EH (cell line): ENCODE data around the gene EPHA10.
A peak's percentile ranks its signal among the peaks of the same experiment; 100 is the strongest.
"Not testable (repeated sequence)": the region's sequence is repeated elsewhere in the genome, so short reads cannot be mapped to it uniquely, and the experiment has no call there.

Experiments
- DNase-seq: peaks from one replicate; pipeline ENCODE4 v3.0.0-alpha.2; 2015; ENCODE audit warnings: low read depth

The EPHA10 gene

GRCh38 chr1:37771440-37771839, 6.5 kb upstream of the EPHA10 start:
- DNase-seq = not testable (repeated sequence)

- DNase-seq = no peak
Observed at GRCh38 chr1:37767488-37767887, 2.6 kb upstream of the EPHA10 start.

DNA sequence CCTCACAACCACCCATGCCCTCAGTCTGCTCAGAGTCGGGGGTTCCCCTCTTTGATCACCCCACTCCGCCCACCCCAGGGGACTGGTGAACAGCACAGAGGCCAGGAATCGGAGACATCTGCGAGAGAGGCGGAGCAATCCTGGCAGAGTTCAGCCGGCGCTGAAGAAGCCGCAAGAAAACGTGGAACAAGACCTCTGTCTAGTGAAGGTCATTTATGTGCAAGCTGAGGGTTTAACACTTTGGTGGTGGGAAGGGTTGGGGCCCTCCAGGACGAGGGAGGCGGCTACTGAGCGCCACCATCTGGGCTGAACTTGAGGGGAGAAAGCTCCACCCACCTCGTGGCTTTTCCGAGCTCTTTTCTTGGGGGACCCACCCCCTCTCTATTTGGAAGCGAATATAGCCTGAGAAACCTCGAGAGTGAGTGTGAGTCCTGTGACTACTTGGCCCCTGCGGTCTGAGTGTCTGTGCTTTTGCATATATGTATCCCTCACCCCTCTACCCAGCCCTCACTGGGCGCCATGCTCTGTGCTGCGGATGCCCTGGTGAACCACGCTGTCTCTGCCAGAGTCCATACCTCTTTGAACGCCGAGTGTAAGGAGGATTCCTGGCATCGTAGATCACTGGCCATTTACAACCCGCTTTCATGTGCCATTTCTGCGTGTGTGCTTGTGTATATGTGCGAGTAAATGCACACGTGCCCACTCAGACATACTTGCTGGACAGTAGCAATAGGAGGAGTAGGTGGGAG, 1.2 kb upstream of the EPHA10 start:
- DNase-seq = no peak

GRCh38 chr1:37764414-37764825, 500 bp downstream of the EPHA10 start:
- peak; percentile 46 for DNase-seq

GRCh38 chr1:37763791-37764413, 1.0 kb downstream of the EPHA10 start:
- no peak for DNase-seq

DNA sequence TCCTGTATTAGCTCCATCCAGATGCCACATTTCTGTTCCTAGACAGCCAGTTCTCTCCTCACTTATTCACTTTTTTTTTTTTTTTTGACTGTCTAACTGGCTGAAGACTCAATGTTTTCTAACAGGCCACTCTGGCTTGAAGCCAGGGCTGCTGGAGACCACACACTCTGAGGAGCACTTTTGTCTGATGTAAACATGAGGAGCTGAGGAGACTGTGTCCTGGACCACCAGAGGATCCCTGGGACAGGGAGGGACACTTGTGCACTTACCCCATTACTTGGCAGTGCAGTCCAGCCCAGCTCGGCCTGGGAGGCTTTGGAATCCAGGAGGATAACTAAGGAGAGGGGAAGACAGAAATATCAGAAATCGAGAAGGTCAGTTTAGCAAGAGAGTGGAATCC, 2.4 kb downstream of the EPHA10 start:
- no peak for DNase-seq

GRCh38 chr1:37761416-37762095, 3.4 kb downstream of the EPHA10 start:
- DNase-seq = no peak

GRCh38 chr1:37759451-37759850, 5.5 kb downstream of the EPHA10 start:
- no peak for DNase-seq

DNA sequence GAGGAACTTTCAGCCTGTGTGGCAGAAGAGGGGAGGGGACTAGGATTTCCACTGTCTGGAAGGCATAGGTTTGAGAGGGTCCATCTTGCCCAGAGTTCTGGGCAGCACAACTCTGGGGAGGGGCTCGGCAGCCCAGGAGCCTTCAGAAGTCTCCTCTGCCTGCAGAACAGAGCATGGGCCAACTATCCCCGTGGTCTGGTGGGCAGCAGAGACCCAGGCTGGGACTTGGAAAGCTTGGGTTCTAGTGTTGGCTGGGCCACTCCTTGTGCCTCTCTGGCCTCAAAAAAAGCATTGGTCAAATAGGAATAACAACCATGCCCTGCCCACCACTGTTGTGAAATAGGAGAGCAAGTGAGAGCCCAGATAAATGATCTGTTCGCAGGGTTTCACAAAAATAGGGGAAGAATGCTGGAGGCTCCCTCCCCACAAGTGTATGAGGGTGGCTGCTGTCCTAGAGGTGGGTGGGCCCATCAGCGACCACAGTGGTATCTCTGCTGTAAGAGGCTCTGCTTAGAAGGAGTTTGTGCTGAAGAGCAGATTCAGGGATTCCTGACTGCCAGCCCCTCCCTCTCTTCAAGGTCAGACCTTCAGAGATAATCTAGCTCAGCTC, 8.9 kb downstream of the EPHA10 start:
- DNase-seq = no peak

DNA sequence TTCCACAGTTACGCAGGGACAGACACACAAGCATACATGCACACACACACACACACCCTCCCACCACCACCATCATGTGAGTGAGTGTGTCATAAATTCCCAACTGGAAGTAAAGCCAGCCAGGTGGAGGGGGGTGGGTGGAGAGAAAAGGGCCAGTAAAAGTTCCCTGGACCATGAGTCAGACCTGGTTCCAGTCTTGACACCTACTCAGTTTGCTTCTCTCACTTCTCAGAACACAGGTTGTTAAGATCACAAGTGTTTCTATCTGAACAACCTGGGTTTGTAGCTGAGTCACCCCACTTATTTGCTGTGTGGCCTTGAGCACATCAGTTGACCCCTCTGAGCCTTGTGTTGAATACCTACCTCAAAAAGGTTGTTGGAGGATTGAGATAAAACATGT, 9.6 kb downstream of the EPHA10 start:
- DNase-seq = no peak

- DNase-seq = no peak
Observed at GRCh38 chr1:37753473-37754321, 11.2 kb downstream of the EPHA10 start.

GRCh38 chr1:37752583-37753471, 12.1 kb downstream of the EPHA10 start:
- DNase-seq = peak; percentile 12

- no peak for DNase-seq
Observed at GRCh38 chr1:37752213-37752582, 12.7 kb downstream of the EPHA10 start.

GRCh38 chr1:37748565-37748964, 16.4 kb downstream of the EPHA10 start:
- DNase-seq = no peak

DNA sequence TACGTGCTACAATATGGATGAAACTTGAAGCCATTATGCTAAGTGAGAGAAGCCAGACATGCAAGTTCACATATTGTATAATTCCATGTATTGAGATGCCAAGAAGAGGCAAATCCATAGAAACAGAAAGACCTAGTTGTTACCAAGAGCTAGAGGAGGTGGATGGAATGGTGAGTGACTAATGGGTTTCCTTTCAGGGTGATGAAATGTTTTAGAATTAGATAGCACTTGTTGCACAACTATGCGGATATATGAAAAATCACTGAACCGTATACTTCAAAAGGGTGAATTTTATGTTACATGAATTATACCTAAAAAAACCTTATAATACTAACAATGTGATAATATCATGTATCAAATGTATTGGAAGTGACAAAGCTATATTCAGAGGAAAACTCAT, 18.1 kb downstream of the EPHA10 start:
- DNase-seq = no peak

GRCh38 chr1:37741662-37742061, 23.3 kb downstream of the EPHA10 start:
- no peak for DNase-seq

DNA sequence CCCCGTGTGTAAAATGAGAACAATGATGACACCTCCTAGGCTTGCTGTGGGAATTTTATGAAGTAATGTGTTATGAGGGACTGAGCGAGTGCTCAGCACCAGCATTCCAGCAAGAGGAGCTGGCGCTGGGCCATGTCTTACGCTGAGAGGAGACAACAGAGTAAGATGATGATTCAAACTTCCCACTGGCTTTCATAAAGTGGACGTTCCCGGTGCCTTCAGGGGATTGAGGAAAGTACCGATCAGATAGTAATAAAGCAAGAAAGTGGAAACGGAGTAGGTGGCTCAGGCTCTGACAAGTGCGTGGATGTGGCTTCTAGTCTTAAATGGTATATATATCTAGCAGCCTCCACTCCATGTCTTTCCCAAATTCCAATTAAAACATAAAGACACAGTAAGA, 23.8 kb downstream of the EPHA10 start:
- DNase-seq = peak; percentile 28

DNA sequence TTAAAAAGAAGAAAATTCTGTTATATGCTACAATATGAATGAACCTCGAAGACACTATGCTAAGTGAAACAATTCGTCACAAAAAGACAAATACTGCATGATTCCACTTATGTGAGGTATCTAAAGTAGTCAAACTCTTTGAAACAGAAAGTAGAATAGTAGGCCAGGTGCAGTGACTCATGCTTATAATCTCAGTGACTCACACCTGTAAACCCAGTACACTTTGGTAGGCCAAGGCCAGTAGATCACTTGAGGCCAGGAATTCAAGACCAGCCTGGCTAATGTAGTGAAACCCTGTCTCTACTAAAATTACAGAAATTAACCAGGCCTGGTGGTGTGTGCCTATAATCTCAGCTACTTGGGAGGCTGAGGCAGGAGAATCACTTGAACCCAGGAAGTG, 25.7 kb downstream of the EPHA10 start:
- no peak for DNase-seq

- DNase-seq = not testable (repeated sequence)
Observed at GRCh38 chr1:37738619-37739018, 26.3 kb downstream of the EPHA10 start.

DNA sequence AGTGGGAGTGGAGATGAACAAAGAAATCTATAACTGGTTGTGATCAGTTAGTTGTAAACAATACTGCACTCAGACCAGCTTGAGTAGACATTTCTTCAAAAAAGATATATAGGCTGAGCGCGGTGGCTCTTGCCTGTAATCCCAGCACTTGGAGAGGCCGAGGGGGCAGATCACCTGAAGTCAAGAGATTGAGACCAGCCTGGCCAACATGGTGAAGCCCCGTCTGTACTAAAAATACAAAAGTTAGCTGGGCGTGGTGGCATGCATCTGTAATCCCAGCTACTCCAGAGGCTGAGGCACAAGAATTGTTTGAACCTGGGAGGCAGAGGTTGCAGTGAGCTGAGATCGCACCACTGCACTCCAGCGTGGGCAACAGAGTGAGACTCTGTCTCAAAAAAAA, 26.9 kb downstream of the EPHA10 start:
- not testable (repeated sequence) for DNase-seq
